A172 (cell line): ENCODE results near the gene C16orf92. TPM values are rescaled to one million over a fixed set of nuclear protein-coding genes. Genes with fewer than 3 reads are reported as not detected.

Source experiments
- DNase-seq: peaks from one replicate; pipeline ENCODE4 v3.0.0-alpha.2; 2015; ENCODE audit warnings: low spot score
- total RNA-seq: library from RNA; depleted of rRNA; stranded (reverse); fragments of >200 nt; shearing (Covaris generic); gene quantifications from 2 replicates; pipeline ENCODE4 v1.2.3, GENCODE V29; 2014; rRNA removed

C16orf92 gene
- total RNA-seq = not detected in 2 replicates

DNA sequence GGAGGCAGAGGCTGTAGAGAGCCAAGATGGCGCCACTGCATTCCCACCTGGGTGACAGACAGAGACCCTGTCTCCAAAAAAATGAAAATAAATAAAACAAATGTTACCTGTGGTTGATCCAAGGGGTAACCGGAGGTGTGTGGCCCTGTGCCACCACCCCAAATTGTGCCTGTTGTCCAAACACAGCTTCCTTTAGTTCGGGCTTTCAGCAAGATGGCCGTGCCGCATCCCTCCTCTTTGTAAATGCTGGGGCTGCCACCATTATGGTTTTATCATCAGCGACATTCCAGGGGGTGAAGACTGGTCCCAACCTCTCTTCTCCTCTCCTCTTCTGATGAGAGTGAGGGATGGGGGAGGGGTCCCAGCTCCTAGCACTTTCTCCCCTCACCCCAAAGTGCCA lies at the start of gene C16orf92:
C16orf92 (plus strand) TSS at position 312 of the 400 bp plus-strand sequence. CDS start 143 bp downstream, outside the sequence.
- no peak for DNase-seq

DNA sequence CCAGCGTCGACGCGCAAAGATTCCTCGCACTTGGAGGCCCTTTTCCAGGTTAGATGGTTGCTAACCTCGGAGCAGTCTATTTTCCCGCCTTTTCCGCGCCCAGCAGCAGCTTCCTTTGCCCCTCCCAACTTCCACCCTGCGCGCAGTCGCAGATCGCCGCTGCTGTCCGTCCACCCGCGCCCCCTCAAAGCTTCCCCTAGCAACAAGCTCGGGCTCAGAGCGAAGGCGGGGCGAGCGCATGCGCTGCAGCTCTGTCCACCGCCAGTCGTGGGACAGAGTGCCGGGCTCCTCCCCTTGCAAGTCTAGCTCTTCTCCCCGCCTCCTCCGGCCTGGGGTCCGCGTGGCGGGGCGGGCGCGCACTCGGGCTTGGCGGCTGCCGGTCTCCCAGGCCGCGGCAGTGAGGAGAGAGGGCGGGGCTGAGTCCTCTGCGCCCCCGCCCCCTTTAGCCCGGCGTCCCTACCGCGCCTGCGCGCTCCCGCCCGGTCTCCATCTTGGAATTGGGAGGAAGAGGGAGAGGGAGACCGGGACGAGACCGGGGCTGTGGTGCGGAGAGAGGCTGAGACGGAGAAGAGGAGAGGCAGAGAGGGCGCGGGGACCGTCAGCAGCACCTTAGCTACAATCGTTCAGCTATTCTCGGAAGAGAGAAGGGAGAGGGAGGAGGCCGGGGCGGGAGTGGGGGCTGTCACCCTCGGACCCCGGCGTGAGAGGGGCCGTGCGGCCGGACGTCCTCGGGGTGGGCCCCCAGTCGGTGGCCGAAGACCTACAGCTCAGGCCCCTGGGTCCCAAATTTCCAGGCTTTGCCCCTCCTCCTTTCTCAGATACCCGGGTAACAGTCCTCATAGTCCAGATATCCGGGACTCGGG lies 49.4 kb upstream of the C16orf92 start, which contains the start of gene TAOK2:
TAOK2 (plus strand) TSS at position 485 of the 863 bp plus-strand sequence. CDS start 3,905 bp downstream, outside the sequence.
- DNase-seq = peak; percentile 98

DNA sequence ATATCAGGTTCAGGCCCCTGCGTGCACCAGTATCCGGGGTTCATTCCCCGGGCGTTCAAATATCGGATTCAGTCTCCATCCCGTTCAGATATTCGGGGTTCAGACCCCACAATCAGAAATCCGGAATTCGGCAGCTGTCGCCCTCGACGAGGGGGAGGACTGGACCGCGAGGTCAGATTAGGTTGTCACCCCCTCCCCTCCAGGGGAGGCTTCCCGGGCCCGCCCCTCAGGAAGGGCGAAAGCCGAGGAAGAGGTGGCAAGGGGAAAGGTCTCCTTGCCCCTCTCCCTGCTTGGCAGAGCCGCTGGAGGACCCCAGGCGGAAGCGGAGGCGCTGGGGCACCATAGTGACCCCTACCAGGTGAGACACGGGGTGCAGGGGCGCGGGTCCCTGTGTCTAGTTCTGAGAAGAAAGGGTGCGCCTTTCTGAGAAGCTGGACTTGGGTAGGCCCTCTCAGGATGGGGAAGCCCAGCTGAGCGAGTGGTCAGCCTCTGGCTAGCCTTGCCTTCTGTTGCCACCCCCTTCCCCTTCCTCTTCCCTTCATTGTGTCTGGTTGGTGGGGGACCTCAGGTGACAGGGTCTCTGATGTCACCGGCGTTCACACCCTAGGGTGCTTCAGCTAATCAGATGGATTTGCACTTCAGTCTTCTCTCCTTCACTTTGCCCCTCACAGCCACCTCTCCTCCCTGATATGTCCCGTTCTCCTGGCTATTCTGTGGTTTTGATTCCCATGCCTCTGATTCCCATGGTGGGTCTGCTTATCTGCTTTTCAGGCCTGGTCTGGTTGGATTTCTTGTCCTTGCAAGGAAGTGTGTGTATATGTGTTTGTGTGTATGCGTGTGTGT lies 48.5 kb upstream of the C16orf92 start:
- DNase-seq = no peak

- no peak for DNase-seq
Observed at GRCh38 chr16:29975134-29975538, 47.9 kb upstream of the C16orf92 start.

DNA sequence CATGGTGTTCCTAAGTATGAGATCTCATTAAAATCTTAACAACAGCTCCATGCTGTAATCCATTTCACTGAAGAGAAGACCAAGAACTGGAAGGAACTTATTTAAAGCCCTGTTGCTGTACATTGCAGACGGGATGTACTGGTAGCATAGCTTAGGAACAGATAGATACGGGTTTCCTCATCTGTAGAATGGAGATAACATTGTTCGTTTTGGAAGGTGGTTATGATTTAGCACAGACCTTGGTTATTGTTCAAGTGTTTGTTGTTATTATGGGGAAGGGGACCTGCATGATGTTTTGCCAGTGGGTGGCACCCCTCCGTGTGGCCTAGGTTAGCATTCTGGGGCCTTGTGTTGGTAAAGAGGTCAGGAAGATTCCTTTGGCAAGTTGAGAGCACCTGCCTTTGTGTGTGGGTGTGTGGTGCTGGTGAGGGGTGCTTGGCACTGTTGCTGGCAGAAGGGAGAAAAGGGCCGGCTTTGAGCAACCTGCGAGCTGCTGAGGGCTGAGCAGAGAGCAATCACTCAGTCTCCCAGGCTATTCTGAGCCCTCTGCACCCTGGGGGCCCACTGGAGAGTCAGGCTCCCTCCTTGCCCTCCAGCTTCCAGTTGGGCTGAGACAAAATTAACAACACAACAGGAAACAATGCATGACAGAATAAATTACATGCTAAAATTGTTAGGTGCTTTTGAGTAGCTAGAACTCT lies 47.0 kb upstream of the C16orf92 start:
- no peak for DNase-seq

- no peak for DNase-seq
Observed at GRCh38 chr16:29977063-29977825, 45.8 kb upstream of the C16orf92 start.

GRCh38 chr16:29978081-29978480 lies 44.9 kb upstream of the C16orf92 start:
- no peak for DNase-seq

- DNase-seq = no peak
Observed at GRCh38 chr16:29978564-29979270, 44.3 kb upstream of the C16orf92 start.

GRCh38 chr16:29982560-29983419 lies 40.2 kb upstream of the C16orf92 start:
- no peak for DNase-seq

GRCh38 chr16:29983420-29984136 lies 39.4 kb upstream of the C16orf92 start:
- DNase-seq = no peak

GRCh38 chr16:29984137-29984763 lies 38.7 kb upstream of the C16orf92 start:
- DNase-seq = no peak

GRCh38 chr16:29984764-29985147 lies 38.2 kb upstream of the C16orf92 start:
- no peak for DNase-seq

DNA sequence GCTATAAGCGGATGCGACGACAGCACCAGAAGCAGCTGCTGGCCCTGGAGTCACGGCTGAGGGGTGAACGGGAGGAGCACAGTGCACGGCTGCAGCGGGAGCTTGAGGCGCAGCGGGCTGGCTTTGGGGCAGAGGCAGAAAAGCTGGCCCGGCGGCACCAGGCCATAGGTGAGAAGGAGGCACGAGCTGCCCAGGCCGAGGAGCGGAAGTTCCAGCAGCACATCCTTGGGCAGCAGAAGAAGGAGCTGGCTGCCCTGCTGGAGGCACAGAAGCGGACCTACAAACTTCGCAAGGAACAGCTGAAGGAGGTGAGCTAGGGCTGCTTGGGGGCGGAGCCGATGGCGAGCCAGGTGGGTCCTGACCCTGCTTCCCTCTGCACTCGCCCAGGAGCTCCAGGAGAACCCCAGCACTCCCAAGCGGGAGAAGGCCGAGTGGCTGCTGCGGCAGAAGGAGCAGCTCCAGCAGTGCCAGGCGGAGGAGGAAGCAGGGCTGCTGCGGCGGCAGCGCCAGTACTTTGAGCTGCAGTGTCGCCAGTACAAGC lies 37.7 kb upstream of the C16orf92 start:
- no peak for DNase-seq

GRCh38 chr16:29986231-29986630 lies 36.8 kb upstream of the C16orf92 start:
- no peak for DNase-seq

GRCh38 chr16:29986931-29987330 lies 36.1 kb upstream of the C16orf92 start:
- no peak for DNase-seq

- DNase-seq = no peak
Observed at GRCh38 chr16:29987371-29988085, 35.5 kb upstream of the C16orf92 start.

DNA sequence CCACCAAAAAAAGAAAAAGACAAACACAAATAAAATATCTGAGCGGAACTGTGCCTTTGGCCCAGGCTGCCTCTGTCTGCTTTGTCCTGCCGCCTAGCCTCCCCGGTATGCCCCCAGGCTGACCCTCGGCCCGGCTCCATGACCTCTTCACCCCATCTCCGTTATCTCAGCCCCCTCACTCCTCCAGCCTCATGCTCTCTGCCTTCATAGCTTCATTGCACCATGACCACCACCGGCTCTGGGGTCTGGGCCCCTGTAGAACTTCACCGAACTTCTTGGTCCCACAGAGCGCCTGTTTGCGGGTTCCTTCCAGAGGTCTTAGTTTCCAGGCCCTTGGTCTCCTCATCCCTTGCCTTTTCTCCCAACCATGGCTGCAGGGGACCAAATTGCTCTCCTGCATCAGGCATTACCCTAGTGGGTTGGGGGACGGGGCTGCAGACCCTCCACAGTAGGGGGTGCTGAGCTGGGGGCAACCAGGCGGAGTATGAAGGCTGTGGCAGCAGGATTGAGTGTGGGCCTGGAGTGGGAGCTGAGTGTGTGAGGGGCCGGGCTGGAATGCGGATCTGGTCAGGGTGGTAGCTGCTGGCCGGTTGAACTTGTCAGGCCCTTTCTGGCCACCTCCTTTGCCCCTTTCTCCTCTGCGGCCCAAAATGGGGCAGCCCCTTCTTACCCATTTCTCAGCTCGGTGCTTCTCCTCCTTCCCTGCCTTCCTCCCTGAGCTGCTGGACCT lies 34.5 kb upstream of the C16orf92 start:
- DNase-seq = no peak
